RPMI8226 (cell line): ENCODE data around the gene ZNF628.

Source experiments
- DNase-seq: peaks from one replicate; pipeline ENCODE4 v3.0.0-alpha.2; 2015

Gene ZNF628

DNA sequence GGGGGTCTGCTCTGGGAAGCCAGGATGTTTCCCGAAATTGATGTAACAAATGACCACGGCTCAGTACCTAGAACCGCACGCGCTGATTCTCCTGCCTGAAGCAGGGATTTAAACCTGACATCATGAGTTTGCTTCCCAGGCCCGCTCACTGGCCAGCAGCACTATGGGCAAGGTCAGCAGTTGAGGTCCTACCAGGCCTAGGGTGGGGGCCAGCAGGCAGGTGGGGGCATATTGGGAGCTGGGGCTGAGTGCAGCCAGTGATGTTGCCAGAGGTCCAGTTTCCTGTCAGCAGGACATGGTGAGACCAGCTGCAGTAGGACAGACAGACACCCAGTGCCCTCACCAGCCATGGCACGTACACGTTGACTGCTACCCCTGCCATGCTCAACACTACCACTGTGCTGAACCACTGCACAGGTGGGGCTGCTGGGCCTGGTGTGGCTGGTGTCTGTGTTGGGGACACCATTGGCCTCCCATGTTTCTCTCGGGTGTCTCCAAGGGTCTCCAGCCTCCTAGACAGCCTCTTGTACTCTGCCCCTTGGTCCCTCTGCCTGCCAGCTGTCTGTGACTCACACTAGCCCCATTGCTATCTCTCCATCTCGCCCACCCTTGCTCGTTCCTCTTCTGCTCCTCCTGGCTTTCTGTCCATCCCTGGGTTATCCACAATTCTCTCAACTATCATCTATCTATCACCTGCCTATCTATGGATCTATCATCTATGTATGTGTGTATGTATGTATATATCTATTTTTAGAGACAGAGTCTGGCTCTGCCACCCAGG, 10.8 kb upstream of the ZNF628 start:
- DNase-seq = no peak

DNA sequence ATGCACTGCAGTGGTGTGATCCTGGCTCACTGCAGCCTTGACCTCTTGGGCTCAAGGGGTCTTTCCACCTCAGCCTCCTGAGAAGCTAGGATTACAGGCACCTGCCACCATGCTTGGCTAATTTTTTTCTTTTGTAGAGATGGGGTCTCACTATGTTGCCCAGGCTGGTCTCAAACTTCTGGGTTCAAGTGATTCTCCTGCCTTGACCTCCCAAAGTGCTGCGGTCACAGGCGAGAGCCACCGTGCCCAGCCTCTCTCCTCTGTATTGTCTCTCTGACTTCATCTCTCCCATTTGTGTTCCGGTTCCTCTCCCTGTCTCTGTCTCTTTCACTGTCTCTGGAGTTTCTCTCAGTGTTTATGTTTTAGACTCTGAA, 10.2 kb upstream of the ZNF628 start:
- no peak for DNase-seq

DNA sequence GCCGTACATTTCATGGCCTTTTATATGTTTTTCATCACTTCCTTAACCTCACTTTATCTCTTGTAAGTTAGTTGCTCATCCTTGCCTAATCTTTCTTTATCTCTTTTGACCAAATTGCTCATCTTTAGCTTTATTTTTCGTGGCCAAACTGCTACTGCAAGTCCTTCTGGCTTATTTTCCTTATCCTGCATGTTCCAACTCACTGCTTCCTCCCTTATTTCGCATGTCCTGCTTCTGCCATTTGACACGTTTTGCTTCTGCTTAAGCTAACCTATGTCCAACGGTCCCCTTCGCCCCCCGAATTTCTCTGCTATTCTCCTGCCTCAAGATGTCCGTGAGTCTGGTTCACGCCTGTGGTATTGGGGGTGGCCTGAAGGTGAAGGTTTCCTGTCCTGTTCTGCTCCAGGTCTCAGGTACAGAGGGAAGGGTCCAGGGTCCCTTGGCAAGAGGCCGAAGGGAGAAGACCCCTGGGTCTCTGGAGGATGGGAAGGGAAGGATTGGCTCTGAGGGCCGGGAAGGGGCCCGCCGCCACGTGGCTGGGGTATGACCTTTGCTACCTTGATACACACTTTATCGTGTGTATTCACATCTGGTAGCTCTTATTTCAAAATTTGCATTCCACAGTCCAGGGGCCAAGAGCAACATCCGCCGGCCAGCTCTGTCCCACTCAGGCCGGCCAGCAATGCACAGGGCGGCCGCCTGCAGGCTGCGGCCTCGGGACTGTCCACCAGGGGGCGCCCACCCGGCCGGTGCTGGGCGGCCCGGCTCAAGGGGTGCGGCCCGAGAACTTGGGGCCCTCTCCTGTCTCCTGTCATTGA, 9.0 kb upstream of the ZNF628 start:
- DNase-seq = peak; percentile 61

DNA sequence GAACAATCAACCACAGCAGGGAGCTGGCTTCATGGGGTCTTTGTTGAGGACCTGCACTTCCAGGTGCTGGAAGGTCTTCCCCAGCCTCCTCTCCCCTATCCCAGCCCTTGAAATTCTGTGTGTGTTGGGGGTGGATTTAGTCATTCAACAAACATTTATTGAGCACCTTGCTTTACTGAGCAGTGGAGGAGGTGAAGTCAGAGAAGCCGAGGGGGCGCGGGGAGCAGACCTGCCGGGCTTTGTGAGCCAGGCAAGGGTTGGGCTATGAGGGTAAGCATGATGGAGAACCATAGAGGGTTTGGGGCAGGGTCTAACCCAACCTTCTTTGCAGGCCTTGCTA, 8.4 kb upstream of the ZNF628 start:
- no peak for DNase-seq

DNA sequence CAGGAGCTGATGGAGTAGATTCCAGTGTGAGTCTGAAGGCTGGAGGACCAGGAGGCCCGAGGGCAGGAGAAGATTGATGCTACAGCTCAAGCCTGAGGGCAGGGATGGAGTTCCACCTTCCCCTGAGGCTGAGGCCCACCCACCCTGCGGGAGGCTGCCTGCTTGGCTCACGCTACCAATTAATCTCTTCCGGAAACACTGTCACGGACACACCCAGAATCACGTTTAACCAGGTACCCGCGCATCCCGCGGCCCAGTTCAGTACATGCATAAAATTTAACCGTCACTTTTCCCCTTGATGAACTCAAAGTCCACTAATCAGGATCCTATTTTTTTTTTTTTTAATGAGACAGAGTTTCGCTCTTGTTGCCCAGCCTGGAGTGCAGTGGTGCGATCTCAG, 5.2 kb upstream of the ZNF628 start:
- no peak for DNase-seq

DNA sequence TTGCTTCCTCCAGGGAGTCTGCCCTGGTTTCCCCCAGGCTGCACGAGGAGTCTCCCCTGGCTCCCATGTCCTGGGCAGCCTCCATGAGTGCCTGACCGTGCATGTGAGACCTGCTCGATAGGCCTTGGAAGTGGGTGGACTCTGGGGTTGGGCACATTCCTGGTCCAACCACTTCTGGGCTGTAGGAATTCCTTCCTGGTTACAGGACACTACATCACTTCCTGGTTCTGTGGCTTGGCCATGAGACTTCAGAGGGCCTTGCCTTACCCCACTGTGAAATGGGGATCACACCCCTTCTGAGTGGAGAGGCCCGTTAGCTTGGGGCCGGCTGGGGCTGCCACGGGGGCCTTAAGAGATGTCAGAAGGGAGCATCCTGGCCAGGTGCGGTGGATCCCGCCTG, 4.0 kb upstream of the ZNF628 start:
- no peak for DNase-seq

DNA sequence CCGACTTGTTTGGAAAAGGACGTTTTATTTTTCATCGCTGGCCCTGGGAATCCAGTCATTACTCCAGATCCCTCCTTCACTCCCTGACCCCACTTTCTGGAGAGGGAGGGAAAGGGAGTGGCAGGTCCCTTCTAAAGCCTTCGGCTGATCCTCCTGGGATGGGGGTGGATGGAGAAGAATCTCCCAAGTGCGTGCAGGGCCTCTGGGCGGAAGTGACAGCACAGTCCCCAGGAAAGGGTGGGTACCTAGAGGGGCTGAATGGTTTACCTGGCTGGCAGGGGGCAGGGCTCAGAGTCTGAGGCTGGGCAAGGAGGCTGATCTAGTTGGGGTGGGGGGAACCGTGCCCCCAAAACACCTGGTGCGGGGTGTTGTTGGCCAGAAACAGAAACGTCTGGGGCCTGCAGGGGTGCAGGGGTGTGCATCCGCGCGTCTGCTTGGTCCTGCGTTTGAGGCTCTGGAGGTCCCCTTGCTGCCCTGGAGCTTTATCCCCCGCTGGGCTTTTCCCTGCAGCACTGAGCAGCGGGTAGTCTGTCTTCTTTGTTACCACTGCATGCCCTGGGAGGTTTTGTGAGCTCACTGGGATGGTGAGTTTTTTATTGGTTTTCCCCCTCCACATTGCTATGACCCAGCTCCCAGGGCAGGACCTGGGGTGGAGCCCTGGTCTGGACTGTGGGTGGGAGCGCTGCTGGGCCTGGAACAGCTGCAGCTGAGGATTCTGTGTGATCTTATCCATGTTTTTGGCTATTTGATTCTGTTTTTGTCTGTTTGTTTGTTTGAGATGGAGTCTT, 3.0 kb upstream of the ZNF628 start:
- DNase-seq = no peak

DNA sequence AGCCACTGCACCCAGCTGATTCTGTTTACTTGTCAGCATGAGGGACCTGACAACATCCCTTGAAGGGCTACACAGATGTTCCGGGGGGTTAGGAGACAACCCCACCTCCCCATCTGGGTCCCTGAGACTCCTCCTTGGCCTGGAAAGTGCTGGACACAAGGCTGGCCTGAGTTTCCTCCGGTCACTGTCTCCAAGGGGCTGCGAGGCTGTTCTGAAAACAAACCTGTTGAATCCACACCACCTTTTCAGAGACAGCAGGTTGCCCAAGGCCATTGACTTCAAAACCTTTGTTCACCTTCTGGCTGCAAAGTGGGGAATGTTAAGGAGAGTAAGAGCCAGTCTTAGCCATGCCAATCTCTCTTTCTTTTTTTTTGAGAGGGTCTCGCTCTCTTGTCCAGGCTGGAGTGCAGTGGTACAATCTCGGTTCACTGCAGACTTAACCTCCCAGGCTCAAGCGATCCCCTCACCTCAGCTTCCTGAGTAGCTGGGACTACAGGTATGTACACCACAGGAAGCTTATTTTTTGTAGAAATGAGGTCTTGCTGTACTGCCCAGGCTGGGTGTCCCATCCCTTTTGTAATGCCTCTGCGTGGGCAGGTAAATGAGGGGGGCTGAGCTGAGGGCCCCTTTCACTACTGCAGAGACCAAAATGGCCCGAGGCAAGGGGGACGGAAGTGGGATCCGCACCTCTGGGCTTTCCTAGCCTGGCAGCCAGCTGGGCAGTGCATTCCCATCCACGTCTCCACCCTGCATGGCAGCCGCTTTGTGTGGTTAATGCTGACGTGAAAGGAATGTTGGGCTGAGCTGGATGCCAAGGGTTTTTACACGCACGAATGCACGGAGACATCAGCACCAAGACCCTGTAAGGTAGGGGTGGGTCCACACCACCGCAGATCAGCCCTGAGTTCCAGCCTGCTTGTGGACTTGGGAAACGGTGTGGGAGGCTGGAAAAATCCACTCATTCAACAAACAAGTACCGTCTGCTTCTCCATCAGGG, 1.9 kb upstream of the ZNF628 start:
- DNase-seq = no peak

DNA sequence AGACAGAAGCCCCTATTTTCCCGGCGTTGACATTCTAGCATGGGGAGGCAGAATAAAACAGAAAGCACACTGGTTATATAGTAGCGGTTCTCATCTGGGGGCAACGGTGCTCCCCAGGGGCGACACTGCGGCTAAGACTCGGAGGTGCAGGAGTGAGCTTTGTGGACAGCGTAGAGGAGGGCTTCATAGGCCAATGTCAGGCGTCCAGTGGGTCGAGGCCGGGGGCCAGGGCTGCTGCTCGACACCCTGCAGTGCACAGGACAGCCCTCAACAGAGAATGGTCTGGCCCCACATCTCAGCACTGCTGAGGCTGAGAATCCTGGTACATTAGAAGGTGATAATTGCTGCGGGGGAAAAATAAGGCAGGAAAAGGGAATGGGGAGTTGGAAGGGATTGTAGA, 1.5 kb downstream of the ZNF628 start:
- no peak for DNase-seq

DNA sequence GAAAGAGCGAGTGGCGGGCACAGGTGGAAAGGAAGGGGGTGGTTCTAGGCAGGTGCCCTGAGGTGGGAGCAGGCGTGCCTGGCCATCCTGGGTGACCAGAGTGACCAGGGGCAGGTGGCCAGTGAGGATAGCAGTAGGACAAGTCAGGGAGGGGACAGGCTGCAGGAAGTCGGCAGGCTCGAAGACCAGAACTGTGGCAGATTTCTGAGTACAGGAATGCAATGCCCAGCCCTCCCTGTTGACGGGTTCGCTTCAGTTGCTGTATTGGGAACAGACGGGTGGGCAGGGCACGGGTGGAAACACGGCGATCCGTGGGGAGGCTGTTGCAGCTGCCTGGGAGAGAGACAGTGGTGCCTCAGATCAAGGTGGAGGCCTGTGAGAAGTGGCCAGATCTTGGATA, 1.9 kb downstream of the ZNF628 start:
- DNase-seq = no peak

DNA sequence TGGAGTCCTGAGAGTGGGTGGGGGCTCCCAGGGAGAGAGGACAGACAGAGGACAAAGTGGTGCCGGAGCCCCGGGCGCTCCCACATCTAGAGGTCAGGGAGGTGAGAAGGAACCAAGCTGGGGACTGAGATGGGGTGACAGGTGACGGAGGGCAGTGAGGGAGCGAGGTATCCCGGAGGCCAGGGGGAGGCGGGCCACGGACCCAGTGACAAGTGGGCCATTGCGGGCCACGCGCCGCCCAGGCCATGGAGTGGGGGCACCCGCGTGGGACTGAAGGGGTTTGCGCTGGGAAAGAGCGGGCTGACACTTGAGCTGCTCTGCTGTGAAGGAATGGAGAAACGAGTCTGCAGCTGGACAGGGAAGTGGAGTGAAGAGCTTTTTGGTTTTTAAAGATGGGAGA, 2.6 kb downstream of the ZNF628 start:
- DNase-seq = no peak

DNA sequence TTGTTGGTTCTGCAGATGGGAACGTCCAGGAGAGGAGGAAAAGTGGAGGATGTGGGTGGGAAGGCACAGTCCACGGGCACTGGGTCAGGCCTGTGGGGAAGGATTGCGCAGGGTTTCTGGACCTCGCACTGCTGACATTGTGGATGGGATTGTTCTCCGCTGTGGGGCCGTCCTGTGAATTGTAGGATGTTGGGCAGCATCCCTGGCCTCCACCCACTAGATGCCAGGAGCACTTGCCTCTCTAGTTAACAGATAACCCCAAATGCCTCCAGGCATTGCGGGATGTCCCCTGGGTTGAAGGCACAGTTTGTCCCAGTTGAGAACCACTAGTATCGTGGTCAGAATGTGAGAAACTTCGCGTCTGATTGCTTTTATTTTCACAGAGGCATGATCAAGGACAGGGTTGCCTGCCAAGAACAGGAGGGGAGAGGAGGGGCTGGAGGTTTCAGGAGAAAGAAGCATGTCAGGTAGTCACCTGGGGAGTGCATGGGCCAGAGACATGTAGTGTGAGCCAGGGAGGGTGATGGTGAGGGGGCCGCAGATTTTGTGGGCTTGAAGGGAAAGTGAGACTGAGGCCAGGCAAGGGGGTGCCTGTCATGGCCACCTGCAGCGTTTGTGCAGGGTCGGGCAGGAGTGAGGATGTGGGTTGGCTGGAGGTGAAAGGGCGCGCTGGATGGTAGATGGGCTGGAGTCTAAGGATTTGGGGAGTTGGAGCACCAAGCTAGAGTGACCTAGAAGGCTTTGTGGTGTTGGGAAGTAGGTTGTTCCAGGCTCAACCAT, 3.2 kb downstream of the ZNF628 start:
- no peak for DNase-seq

DNA sequence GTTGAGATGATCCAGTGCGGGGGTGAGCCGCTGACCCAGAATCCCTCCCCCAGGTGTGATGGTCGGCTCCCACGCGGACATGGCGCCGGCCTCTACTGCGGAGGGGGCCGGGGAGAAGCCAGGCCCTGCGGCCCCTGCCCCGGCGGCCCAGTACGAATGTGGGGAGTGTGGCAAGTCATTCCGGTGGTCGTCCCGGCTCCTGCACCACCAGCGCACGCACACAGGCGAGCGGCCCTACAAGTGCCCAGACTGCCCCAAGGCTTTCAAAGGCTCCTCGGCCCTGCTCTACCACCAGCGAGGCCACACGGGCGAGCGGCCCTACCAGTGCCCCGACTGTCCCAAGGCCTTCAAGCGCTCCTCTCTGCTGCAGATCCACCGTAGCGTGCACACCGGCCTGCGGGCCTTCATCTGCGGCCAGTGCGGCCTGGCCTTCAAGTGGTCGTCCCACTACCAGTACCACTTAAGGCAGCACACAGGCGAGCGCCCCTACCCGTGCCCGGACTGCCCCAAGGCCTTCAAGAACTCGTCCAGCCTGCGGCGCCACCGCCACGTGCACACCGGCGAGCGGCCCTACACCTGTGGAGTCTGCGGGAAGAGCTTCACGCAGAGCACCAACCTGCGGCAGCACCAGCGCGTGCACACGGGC, 4.9 kb downstream of the ZNF628 start:
- no peak for DNase-seq

DNA sequence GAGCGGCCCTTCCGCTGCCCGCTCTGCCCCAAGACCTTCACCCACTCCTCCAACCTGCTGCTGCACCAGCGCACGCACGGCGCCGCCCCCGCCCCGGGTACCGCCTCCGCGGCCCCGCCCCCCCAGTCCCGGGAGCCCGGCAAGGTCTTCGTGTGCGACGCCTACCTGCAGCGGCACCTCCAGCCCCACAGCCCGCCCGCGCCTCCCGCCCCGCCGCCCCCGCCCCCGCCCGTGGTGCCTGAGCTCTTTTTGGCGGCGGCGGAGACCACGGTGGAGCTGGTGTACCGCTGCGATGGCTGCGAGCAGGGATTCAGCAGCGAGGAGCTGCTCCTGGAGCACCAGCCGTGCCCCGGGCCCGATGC, 5.4 kb downstream of the ZNF628 start:
- DNase-seq = no peak

DNA sequence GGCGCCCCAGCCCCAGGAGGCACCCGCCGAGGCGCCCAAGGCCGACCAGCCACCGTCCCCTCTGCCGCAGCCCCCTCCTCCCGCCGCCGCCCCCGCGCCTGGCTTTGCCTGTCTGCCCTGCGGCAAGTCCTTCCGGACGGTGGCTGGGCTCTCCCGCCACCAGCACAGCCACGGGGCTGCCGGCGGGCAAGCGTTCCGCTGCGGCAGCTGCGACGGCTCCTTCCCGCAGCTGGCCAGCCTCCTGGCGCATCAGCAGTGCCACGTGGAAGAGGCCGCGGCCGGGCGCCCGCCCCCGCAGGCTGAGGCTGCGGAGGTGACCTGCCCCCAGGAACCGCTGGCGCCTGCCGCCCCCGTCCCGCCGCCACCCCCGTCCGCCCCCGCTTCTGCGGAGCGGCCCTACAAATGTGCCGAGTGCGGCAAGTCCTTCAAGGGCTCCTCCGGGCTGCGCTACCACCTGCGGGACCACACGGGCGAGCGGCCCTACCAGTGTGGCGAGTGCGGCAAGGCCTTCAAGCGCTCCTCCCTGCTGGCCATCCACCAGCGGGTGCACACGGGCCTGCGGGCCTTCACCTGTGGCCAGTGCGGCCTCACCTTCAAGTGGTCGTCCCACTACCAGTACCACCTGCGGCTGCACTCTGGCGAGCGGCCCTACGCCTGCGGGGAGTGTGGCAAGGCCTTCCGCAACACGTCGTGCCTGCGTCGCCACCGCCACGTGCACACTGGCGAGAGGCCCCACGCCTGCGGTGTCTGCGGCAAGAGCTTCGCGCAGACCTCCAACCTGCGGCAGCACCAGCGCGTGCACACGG, 5.9 kb downstream of the ZNF628 start:
- DNase-seq = no peak

DNA sequence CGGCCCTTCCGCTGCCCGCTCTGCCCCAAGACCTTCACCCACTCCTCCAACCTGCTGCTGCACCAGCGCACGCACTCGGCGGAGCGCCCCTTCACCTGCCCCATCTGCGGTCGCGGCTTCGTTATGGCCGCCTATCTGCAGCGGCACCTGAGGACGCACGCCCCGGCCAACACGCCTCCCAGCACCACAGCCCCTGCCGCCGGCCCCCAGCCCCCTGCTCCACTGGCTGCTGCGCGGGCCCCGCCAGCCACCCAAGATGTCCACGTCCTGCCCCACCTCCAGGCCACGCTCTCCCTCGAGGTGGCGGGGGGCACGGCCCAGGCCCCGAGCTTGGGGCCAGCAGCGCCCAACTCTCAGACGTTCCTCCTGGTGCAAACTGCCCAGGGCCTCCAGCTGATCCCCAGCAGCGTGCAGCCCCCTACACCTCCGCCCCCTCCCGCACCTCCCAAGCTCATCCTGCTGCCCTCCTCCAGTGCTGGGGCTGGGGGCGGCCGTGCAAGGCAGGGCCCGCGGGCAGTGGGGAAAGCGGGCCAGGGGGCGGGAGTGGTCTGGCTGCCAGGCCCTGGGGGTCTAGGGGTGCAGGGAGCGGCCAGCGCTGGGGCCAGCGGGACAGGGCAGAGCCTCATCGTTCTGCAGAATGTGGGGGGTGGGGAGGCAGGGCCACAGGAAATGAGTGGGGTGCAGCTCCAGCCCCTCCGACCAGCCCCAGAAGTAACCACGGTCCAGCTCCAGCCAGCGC, 6.7 kb downstream of the ZNF628 start:
- DNase-seq = no peak

DNA sequence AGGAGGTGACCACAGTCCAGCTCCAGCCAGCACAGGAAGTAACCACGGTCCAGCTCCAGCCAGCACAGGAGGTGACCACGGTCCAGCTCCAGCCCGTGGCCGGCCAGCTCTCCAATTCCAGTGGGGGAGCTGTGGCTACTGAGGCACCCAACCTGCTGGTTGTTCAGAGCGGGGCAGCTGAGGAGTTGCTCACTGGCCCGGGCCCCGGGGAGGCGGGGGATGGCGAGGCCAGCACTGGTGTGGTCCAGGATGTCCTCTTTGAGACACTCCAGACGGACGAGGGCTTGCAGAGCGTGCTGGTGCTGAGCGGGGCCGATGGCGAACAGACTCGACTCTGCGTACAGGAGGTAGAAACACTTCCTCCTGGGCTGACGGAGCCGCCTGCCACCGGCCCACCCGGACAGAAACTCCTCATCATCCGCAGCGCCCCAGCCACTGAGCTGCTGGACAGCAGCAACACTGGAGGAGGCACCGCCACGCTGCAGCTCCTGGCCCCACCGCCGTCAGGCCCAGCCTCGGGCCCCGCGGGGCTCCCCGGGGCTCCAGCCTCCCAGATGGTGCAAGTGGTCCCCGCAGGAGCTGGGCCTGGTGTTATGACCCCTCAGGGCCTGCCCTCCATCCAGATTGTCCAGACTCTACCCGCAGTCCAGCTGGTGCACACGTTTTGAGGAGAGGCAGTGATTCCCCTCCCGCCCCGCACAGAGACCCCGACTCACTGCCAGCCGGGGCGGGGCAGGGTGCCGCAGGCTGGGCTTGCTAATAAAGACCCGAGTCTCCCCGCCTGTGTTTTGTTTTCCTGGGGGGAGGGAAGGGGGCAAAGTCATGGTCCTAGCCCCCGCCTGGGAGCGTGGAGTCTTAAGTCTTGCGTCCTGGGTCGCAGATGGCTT, 7.5 kb downstream of the ZNF628 start:
- no peak for DNase-seq

DNA sequence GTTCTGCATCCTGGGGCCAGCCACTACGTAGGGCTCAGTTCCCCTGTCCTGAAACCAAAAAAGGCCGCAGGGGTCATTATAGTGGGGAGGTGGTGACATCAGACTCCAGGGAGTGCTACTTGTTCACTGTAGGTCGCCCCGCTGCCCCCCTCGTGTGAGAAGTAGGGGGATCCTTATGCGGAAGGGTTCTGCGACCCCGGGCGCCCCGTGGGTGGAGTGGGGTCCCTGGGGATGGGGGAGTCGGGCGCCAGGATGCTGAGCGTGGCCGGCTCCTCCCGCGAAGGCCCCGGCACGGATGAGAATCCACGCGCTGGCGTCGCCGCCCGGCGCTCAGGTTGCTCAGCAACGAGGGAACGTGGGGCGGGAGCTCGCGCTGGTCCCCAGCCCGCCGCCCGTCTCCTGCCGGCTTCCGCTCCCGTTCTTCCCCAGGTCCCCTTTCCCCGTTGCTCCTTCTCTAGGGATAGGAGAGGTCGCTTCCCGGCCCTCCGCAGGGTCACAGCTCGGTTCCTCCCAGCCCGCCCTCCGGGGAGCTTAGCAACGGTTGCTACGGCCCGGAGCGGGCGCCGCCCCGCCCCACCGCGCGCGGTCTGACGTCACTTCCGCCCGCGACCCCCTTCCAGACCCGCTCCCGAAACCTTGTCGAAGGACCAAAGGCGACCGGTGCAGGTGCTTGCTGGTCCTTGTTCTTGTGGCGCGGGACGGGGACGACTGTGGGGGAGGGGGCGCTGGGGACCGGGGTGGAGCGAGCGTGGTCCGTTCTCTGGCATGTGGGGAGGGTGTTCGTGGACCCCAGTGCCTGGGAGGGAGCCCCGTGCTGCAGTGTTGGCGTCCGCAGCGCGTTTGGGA, 8.4 kb downstream of the ZNF628 start, which contains the start of gene NAT14:
TSS of gene NAT14 (plus strand) at position 596 of the 846 bp plus-strand sequence. CDS start 521 bp downstream, outside the sequence.
- DNase-seq = peak; percentile 66
